Spleen (tissue), 11 donors: ENCODE measurements around the gene MYH7B. TPM values are rescaled to one million over a fixed set of nuclear protein-coding genes. Genes with fewer than 3 reads are reported as not detected.
A peak's percentile ranks its signal among the peaks of the same experiment; 100 is the strongest.

ENCODE experiments used
- DNase-seq: peaks from one replicate; pipeline ENCODE4 v3.0.0-alpha.2; 2020
- H3K27ac ChIP-seq, 8 donors: fragments of 200-600 bp; sonication (generic) in 7 of 8; 1 replicate in 4 of 8; 2 replicates in 4 of 8; pipeline versions ENCODE4 v1.5.0 to v1.8.0; 2016 to 2021; ENCODE audit warnings: inconsistent platforms in 4 of 8, mild to moderate bottlenecking in 4 of 8, moderate library complexity in 1 of 8
- H3K27me3 ChIP-seq, 7 donors: fragments of 200-600 bp; sonication (generic) in 6 of 7; replicated peaks in 1 of 7; 1 replicate in 4 of 7; 2 replicates in 3 of 7; pipeline versions ENCODE4 v1.5.0 to v1.8.0; 2016 to 2021; ENCODE audit warnings: inconsistent platforms in 3 of 7, mild to moderate bottlenecking in 1 of 7
- H3K36me3 ChIP-seq, 6 donors: fragments of 200-600 bp; sonication (generic) in 5 of 6; 1 replicate in 4 of 6; 2 replicates in 2 of 6; pipeline versions ENCODE4 v1.5.0 to v1.8.0; 2016 to 2021; ENCODE audit warnings: inconsistent platforms in 2 of 6
- H3K4me1 ChIP-seq, 6 donors: fragments of 200-600 bp; sonication (generic) in 5 of 6; 1 replicate in 3 of 6; 2 replicates in 3 of 6; pipeline versions ENCODE4 v1.5.0 to v1.8.0; 2016 to 2021; ENCODE audit warnings: inconsistent platforms in 3 of 6
- H3K4me3 ChIP-seq, 8 donors: fragments of 200-600 bp; sonication (generic) in 7 of 8; 1 replicate in 4 of 8; 2 replicates in 4 of 8; pipeline versions ENCODE4 v1.5.0 to v1.8.0; 2016 to 2021; ENCODE audit warnings: inconsistent platforms in 4 of 8, mild to moderate bottlenecking in 4 of 8, moderate library complexity in 2 of 8
- H3K9me3 ChIP-seq, 8 donors: fragments of 200-600 bp; sonication (generic) in 7 of 8; 1 replicate in 4 of 8; 2 replicates in 4 of 8; pipeline versions ENCODE4 v1.5.0 to v1.8.0; 2016 to 2021; ENCODE audit warnings: inconsistent platforms in 4 of 8
- CTCF ChIP-seq, 11 experiments: fragments of 200-600 bp in 7 of 11; fragments of 450-650 bp in 4 of 11; sonication (generic) in 4 of 11; IDR thresholded peaks in 8 of 11; conservative IDR thresholded peaks in 3 of 11; 1 replicate in 7 of 11; 2 replicates in 4 of 11; pipeline versions ENCODE4 v1.4.0 to v1.8.0; 2016 to 2021; ENCODE audit warnings: antibody characterized with exemption in 11 of 11, inconsistent platforms in 4 of 11, mild to moderate bottlenecking in 1 of 11
- POLR2A ChIP-seq, 3 donors: fragments of 450-650 bp; IDR thresholded peaks; one replicate each; pipeline ENCODE4 v1.5.1; 2017; ENCODE audit warnings: antibody characterized with exemption in 3 of 3, mild to moderate bottlenecking in 1 of 3
- POLR2AphosphoS5 ChIP-seq, 3 donors: sonication (generic); formaldehyde crosslinking; IDR thresholded peaks; one replicate each; pipeline ENCODE4 v1.5.1; 2017; ENCODE audit warnings: antibody characterized with exemption in 3 of 3
- WGBS, 5 donors: extraction: QIAGEN DNeasy Blood & Tissue Kit in 3 of 5; methylation state at CpG; one replicate each; pipeline versions ENCODE4 v1.1.5 to v1.1.7; 2013 to 2018; 5-methylcytosine and 5-hydroxymethylcytosine counted together
- intact Hi-C: fragments of 100-400 bp; cut with DNase I; formaldehyde crosslinking; loops from one replicate; pipeline ENCODE4 v1.15.0; 2023; ENCODE audit warnings: low total_unique reads
- polyA plus RNA-seq, 3 donors: library from polyadenylated mRNA; stranded (reverse); fragments of 200-250 nt; gene quantifications; one replicate each; pipeline ENCODE4 v1.2.1, GENCODE V29; 2013
- total RNA-seq, 7 donors: library from RNA; depleted of rRNA in 3 of 7; stranded (reverse); fragments of >200 nt in 3 of 7; fragmentation: NEBNext Ultra II Directional in 4 of 7; extraction: Animal tissue kit (Norgen Biotek cat#: 25700) in 4 of 7; gene quantifications; one replicate each; pipeline versions ENCODE4 v1.1.0 to v1.2.1, GENCODE V29; 2016 to 2021
- donor health status: healthy with polysubstance abuse.
- donor health status: DM: no; HTN: no; CAD: no; lungs with moderate emphysema.
- donor health status: DM: no; HTN: no; CAD: no.
- donor health status: Bipolar disorder and iron deficiency.
- donor health status: healthy.
- donor health status: DM: no; HTN: no; CAD: no.
- donor health status: DM: yes; HTN: yes; CAD: no.

Gene MYH7B
- total and polyA plus RNA-seq, 10 donors, result 0.09 to 1.7 (median 0.75) TPM

- peaks cover 0 to 24% (median 7%) of the 10 kb centered on the region in 6 donors for H3K4me1 ChIP-seq
- TF ChIP-seq POLR2A (IDR thresholded peaks at IDR 0.05), result no peak
- peak in 2 of 3 donors; percentile 39 to 54 for TF ChIP-seq POLR2AphosphoS5 (IDR thresholded peaks at IDR 0.05)
- H3K4me3 ChIP-seq, result no peak overlapping the region
- H3K27me3 ChIP-seq, result no peaks in the 10 kb centered on the region
- no peaks in the 10 kb centered on the region for H3K9me3 ChIP-seq
- H3K36me3 ChIP-seq, result peaks cover 0 to 92% (median 32%) of the 10 kb centered on the region in 6 donors
- WGBS, 5 donors, result 59 to 71% (median 62%) methylated on average over 14 of the region's 14 CpGs
- intact Hi-C loops, result no loop called here
- peak overlapping the region in 6 of 8 donors; percentile 26 to 65 (median 59) for H3K27ac ChIP-seq
- no peak for DNase-seq
These were observed 17.1 kb upstream of the MYH7B start for GRCh38 chr20:34938466-34939163.

DNA sequence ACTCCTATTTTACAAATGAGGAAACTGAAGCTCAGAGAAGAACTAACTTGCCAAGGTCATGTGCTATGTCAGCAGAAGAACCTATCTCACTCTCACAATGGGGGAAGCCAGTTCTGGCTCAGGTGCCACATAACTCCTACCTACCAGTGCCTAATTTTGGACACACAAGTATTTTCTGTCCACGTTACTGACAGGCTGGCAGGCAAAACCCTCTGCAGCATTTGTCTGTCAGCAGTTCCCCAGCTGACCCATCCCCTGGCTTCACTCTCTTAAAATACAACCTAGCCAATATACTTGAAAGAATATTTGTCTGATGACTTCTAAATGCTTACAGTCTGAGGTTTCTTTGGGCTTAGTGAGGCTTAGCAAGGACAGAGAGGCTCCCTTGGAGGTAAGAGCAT lies 15.6 kb upstream of the MYH7B start:
- H3K4me1 ChIP-seq, result peaks cover 0 to 24% (median 7%) of the 10 kb centered on the region in 6 donors
- TF ChIP-seq POLR2AphosphoS5 (IDR thresholded peaks at IDR 0.05), result no peak
- no peak for TF ChIP-seq CTCF (IDR thresholded peaks at IDR 0.05 in 8 of 11, conservative IDR thresholded peaks at IDR 0.05 in 3 of 11)
- TF ChIP-seq POLR2A (IDR thresholded peaks at IDR 0.05), result no peak
- intact Hi-C loops, result no loop called here
- 64 to 85% (median 75%) methylated on average over 1 of the region's 1 CpG for WGBS, 5 donors
- no peak overlapping the region for H3K4me3 ChIP-seq
- H3K9me3 ChIP-seq, result no peaks in the 10 kb centered on the region
- no peaks in the 10 kb centered on the region for H3K27me3 ChIP-seq
- no peak for DNase-seq
- no peak overlapping the region for H3K27ac ChIP-seq
- H3K36me3 ChIP-seq, result peaks cover 0 to 92% (median 30%) of the 10 kb centered on the region in 6 donors

DNA sequence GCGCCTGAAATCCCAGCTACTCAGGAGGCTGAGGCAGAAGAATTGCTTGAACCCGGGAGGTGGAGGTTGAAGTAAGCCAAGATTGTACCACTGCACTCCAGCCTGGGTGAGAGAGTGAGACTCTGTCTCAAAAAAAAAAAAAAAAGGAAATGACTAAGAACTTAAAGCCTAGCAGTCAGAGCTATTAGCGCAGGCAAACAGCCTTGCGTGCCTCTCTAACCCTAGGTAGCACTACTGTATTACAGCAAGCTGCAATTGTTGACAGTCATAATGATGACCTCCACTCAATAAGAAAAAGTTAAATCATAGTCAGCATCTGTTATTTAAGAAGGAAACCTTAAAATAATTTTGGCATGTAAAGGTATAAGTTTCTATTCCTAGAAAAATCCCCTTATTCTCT lies 14.4 kb upstream of the MYH7B start:
- no peak overlapping the region for H3K27ac ChIP-seq
- no peaks in the 10 kb centered on the region for H3K27me3 ChIP-seq
- 68 to 85% (median 71%) methylated on average over 4 of the region's 4 CpGs for WGBS, 5 donors
- H3K4me1 ChIP-seq, result peaks cover 0 to 24% (median 7%) of the 10 kb centered on the region in 6 donors
- TF ChIP-seq CTCF (IDR thresholded peaks at IDR 0.05 in 8 of 11, conservative IDR thresholded peaks at IDR 0.05 in 3 of 11) (no peak), POLR2AphosphoS5 (IDR thresholded peaks at IDR 0.05) (no peak), POLR2A (IDR thresholded peaks at IDR 0.05) (no peak)
- DNase-seq, result no peak
- H3K4me3 ChIP-seq, result no peak overlapping the region
- no peaks in the 10 kb centered on the region for H3K9me3 ChIP-seq
- intact Hi-C loops, result no loop called here
- peaks cover 0 to 92% (median 33%) of the 10 kb centered on the region in 6 donors for H3K36me3 ChIP-seq

- Histone ChIP-seq H3K27ac (no peak overlapping the region), H3K36me3 (peaks cover 0 to 87% (median 30%) of the 10 kb centered on the region in 6 donors), H3K4me3 (no peak overlapping the region), H3K27me3 (no peaks in the 10 kb centered on the region), H3K9me3 (no peaks in the 10 kb centered on the region), H3K4me1 (peaks cover 0 to 24% (median 7%) of the 10 kb centered on the region in 6 donors)
- TF ChIP-seq POLR2AphosphoS5 (IDR thresholded peaks at IDR 0.05), result no peak
- no peak for TF ChIP-seq POLR2A (IDR thresholded peaks at IDR 0.05)
- no peak for TF ChIP-seq CTCF (IDR thresholded peaks at IDR 0.05 in 8 of 11, conservative IDR thresholded peaks at IDR 0.05 in 3 of 11)
- intact Hi-C loops, result no loop called here
- WGBS, 5 donors, result 80 to 97% (median 95%) methylated on average over 3 to 9 of the region's 9 CpGs
- no peak for DNase-seq
These were observed 13.4 kb upstream of the MYH7B start for GRCh38 chr20:34942301-34942700.
